Erythroblast (primary cell): Measurements from ENCODE around the gene PTPRN2.

Experiments
- GATA1 ChIP-seq: IDR thresholded peaks from 2 replicates; pipeline ENCODE4 v1.6.1; 2011; ENCODE audit warnings: low read depth, mild to moderate bottlenecking, control low read depth, low read length, moderate library complexity
- POLR2A ChIP-seq: IDR thresholded peaks from 2 replicates; pipeline ENCODE4 v1.6.1; 2011; ENCODE audit warnings: mild to moderate bottlenecking, low read length

DNA sequence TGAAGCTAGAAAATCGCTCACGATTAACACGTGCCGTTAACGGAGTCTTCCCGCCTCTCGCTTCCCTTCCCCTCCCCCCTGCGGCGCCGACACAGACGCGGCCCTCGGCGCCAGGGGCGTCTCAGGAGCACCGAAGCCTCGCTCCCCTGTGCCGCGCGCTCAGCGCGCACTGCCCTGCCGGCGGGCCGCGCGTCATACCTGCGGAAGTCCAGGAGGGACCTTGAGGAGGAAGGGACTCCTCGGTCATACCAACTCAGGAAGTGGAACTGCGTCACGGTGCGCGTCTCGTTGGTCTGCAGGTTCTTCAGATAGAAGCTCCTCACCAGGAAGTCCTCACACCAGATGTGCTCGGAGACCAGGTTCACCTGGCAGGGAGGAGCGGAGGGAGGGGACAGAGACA lies 1011.2 kb downstream of the PTPRN2 start:
- no peak for TF ChIP-seq POLR2A
- no peak for TF ChIP-seq GATA1
